GM18511 (cell line): ENCODE measurements around the gene CENPO.

Source experiments
- ATAC-seq: cut with Tn5 transposase; IDR thresholded peaks from one replicate; pipeline ENCODE4 v1.9.1; 2021; ENCODE audit warnings: mild to moderate bottlenecking, moderate library complexity; ENCODE audit not compliant: unreplicated experiment

The CENPO gene

GRCh38 chr2:24836206-24836605 is 43.0 kb downstream of the CENPO start:
- ATAC-seq = no peak

GRCh38 chr2:24836706-24837105 is 43.5 kb downstream of the CENPO start:
- no peak for ATAC-seq

- ATAC-seq = no peak
These were observed 44.8 kb downstream of the CENPO start for GRCh38 chr2:24837996-24838513.

- ATAC-seq = no peak
These were observed 45.3 kb downstream of the CENPO start for GRCh38 chr2:24838541-24838940.

GRCh38 chr2:24839729-24840128 is 46.5 kb downstream of the CENPO start:
- ATAC-seq = no peak

DNA sequence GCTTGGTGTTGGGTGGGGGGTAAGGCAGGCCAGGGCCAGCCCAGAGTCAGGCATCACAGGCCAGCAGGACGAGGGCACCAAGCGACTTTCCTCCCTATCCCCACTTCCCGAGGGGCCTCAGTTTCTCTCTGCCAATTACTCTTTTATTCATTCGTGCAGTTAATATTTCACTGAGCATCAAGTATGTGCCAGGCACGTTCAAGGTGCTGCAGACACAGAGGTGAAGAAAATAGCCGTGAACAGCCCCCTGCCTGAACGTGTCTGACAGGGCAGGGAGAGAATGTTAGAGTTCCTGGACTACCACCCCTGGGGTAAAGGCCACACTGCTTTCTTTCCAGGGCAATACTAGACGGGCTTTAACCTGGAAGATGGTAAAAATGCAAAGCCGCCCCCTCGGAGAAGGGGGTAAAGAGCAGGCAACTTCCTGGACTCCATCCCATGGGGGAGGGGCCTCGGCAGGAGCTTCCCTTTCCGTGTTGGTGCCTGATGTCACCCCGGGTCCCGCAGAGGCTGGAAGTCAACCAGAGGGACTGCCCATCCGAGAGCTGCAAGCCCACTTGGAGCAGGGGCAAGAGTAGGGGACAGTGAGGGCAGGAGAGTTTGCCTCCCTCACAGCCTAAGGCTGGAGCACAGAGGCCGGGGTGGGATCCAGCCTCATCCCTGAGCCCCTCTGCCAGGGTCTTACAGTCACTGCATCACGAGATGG is 47.1 kb downstream of the CENPO start:
- ATAC-seq = no peak

GRCh38 chr2:24840962-24841945 is 48.0 kb downstream of the CENPO start:
- no peak for ATAC-seq

DNA sequence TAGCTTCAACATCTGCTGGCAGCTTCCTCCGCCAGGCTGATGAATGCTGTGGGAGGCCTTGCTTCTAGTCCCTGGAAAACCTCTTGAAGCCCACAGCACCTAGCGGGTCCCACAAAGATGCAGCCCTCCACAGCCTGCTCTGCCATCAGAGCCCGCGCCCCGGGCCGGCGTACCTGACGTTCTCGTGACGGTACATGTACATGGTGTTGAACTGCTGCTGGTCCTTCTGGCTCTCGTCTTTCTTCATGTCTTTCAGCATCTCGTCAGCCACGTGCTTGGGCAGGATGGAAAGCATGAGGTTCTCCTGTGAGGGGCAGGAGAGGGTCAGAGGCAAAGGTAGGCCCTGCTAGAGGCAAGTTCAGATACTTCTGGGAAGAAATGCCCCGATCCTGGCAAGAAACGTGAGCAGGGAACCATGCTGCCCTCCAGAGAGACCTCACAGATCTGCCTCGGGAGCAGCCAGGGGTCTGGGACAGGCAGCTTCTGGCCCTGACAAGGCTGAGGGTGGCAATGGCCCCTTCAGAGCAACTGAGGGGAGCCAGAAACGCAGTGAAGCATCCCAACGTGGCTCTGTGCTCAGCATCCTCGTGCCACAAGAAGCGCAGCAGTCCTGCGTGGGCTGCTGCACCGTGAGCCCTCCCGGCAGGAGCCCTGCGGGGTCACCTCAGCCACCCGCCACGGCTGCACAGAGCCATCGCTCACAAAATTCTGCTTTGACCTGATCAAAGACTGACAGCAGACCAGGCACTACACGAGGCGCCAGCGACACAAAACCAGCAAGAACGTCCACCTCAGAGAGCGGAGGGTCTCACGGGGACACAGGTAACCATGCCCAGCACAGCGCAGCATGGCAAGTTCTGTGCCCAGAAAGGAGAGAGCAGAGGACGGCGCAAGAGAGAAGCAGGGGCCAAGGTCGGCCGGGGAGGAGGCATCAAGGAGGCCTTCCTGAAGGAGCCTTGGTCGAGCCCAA is 49.1 kb downstream of the CENPO start:
- no peak for ATAC-seq

DNA sequence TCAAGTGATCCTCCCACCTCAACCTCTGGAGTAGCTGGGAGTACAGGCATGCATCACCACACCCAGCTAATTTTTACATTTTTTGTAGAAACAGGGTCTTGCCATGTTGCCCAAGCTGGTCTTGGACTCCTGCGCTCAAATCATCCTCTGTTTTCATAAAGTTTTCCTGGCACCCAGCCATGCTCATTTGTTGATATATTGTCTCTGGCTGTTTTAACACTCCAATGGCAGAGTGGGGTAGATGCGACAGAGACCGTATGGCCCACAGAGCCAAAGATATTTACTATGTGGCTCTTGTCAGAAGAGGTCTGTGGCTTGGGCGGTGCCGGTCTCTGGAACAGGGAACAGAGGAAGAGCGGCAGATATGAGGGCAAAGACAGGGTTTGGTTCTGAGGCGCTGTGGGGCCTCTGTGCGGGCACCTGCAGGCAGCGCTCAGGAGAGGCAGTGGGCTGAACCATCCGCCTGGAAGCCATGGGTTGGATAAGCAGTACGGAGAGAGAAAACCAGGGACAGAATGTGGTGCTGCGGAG is 50.2 kb downstream of the CENPO start:
- no peak for ATAC-seq

- no peak for ATAC-seq
These were observed 50.9 kb downstream of the CENPO start for GRCh38 chr2:24844023-24844685.

GRCh38 chr2:24845691-24846090 is 52.5 kb downstream of the CENPO start:
- ATAC-seq = no peak

GRCh38 chr2:24850944-24851343 is 57.7 kb downstream of the CENPO start:
- ATAC-seq = no peak

- ATAC-seq = no peak
These were observed 58.8 kb downstream of the CENPO start for GRCh38 chr2:24852026-24852425.

DNA sequence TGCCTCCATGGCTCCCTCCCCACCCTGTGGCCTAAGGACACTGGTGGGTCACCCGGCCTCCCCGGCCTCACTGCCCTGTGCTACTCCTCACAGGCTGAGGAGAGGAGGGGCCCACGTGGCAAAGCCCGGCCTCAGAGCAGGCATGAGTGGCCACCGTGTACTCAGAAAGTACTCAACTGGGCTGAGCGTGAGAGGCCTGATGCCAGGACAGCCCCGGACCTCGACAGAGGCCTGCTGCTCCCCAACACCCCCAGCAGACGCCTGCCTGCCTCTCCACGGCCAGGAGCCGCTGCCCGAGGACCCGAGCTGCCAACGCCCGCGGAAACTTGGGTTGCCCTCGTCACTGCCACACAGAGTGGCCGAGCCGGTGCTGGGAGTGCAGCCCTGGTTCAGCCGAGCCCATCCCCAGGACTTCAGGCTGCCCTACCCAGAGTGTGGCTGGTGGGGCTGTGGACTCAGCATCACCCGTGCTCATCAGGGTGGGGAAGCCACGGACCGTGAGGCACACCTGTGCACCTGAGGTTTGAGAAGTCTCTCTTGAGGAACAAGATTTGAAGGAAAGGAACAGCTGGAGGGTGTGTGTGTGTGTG is 59.3 kb downstream of the CENPO start:
- no peak for ATAC-seq

DNA sequence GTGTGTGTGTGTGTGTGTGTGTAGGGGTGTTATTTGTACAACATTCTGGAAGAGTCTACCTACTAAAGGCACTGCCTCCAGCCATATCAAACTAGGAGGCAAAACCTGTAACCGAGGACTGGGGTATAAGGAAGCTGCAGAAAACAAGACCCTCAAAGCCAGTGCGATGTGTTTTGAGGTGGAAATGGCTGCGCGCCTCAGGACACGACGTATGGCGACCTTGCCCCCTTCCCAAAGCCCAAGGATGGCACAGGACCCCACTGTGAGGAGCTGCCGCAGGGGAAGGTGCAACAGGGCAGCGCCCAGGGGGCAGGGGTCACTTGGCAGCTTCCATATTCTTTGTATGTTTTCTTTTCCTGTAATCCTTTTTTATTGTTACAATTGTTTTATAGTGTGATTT is 59.8 kb downstream of the CENPO start:
- ATAC-seq = no peak

GRCh38 chr2:24853996-24854395 is 60.8 kb downstream of the CENPO start:
- ATAC-seq = no peak

- no peak for ATAC-seq
These were observed 61.9 kb downstream of the CENPO start for GRCh38 chr2:24855022-24855622.

GRCh38 chr2:24855726-24856125 is 62.5 kb downstream of the CENPO start:
- ATAC-seq = no peak

DNA sequence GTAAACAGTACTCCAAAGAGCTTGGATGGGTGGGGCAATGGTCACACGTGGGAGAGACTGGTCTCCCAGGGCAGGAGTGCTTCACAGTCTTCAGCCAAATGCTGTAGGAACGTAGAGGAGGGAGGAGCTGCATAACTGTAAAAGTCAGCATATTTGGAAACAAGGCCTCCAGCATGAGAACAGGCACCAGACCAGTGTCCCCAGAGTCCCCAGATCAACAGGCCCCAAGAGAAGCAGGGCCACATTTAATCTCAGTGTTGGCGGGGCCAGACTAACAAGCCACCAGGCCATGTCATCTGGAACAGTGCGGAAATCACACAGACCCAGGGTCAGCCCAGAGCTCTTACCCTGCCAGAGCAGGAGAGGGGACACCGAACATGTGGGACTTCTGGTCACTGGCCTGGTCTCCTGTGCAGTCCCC is 63.6 kb downstream of the CENPO start:
- no peak for ATAC-seq
